Suppressor macrophage treated with lipopolysaccharide for 1 hour (primary cell): ENCODE data around the gene DGKZ.

ENCODE experiments used
- DNase-seq, 3 donors: peaks; one replicate each; pipeline ENCODE4 v3.0.0-alpha.2; 2020 to 2022

The DGKZ gene

DNA sequence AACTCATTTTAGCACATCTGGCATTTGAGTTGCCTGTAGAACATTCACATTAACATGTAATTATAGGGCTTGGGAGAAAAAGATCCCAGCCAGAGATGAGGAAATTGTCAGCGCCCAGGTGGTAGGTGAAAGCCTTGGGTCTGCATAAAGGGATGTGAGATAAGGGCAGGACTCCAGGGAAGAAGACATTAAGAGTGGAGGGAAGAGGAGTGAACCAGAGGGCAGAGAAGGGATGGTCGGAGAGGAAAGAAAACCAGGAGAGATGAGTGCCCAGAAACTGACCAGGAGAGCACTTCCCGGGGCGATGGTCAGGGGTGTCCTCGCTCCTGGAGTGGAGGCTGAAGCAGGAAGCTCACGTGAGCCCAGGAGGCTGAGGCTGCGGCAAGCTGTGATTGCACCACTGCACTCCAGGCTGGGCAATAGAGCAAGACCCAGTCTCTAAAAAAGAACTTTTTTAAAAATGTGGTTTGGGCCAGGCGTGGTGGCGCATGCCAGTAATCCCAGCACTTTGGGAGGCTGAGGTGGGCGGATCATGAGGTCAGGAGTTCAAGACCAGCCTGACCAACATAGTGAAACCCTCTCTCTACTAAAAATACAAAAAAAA lies 20.3 kb upstream of the DGKZ start:
- DNase-seq = no peak

DNA sequence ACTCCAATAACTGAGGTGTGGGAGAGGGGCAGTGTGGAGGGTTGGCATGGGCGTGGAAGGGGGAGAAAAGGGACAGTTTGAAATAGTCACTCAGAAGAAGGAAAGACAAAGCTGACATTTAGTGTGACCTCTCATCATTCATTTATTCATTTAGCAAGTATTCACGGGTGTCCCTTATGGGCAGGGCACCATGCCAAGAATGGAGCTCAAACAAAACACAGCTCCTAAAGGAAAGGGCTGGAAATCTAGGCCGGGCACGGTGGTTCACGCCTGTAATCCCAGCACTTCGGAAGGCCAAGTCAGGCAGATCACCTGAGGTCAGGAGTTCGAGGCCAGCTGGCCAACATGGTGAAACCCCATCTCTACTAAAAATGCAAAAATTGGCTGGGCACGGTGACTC lies 19.4 kb upstream of the DGKZ start:
- DNase-seq = no peak

DNA sequence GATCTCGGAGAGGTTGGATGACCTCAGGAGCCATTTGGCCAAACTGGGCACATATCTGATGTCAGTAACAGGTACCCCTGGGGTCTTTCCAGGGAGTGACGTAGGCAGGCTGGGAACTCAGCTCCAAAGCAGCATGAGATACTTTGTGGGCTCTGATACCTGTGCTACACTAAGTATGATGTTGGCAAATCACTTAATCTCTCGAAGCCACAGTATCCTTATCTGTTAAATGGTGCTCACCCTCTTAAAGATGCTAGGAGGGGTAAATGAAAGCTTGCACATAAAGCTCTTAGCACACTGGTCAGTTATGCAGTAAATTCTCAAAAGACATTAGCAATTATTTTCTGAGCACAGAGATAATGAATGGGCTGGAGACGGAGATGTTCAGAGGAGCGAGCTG lies 17.1 kb upstream of the DGKZ start:
- DNase-seq = no peak

DNA sequence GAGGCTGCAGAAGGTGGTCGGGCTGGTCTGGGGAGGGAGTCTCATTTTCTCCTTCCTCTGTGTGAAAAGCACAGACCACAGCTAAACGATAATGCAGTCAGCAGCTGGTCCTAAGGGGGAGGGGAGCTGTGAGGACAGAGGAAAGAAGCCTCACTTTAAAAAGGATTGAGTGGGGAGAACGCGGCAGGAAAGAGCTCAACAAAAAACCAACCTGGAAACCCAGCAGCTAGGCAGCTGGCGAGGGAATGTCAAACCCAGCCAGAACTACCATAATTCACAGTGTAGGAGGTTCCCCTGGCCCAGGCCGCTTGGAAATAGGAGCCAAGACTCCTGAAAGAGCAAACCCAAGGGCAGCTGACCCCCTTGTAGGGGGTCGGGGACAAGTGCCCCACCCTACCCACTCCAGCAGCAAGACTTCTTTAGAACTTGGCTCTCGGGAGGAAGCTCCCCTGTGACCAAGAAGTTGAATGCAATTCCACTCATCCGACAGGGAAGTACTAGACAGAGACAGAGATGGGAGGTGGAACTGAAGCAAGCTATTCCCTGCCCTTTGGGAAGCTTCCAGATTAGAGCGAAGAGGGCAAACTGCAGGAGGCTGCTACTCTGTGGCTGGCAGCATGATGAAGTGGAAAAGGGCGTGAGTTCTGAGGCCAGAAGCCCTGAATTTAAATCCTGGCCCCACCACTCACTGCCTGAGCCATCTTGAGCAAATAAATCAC lies 16.5 kb upstream of the DGKZ start:
- DNase-seq = peak in 1 of 3 donors; percentile 38

DNA sequence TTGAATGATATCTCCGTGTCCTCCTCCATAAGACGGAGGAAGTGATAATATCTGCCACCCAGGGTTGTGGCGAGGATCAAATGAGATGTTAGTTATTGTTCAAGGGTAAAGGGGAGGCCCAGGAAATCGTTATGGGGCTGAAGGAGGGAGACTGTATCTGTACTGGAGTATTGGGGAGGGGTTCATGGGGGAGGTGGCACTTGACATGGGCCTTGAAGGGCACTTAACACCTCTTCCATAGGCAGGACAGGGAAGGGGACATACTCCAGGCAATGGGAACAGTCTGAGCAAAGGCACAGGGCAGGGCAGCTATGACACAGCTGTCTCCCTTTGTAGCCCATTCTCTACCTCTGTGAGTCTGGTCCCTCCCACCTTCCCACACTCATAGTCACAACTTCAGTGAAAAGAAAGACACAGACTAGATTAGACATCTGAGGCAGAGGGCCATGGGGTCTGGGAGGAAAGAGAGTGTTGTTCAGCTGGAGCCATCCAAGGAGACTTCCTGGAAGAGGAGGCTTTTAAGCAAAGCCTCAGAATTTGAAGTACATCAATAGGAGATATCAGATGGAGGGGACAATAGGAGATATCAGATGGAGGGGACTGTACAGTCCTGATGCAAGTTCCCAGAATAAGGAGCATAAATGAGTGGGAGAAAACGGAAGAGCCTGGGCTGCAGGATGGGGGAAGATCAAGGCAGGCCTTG lies 15.8 kb upstream of the DGKZ start:
- no peak for DNase-seq

DNA sequence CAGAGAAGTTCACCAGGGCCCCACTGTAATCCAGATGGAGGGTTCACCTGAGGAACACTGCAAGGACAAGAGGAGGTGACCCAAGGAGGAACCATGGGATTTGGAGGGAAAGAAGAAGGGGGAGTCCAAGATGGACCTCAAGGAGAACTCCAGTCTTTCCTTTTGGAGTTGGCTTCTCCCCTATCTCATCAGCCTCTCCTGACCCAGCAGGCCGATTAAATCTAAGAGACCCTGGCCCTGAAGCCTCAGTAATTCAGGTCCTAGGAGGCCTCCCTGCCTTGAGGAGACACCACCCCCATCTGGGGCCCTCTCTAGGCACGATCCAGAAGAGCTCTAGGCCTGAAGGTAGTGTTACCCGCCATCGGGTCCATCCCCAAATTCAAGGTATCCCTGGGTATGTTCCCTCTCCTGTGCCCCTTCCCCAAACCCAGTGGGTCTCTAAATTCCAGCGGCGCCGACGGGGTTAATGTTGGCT lies 15.1 kb upstream of the DGKZ start:
- DNase-seq = no peak

DNA sequence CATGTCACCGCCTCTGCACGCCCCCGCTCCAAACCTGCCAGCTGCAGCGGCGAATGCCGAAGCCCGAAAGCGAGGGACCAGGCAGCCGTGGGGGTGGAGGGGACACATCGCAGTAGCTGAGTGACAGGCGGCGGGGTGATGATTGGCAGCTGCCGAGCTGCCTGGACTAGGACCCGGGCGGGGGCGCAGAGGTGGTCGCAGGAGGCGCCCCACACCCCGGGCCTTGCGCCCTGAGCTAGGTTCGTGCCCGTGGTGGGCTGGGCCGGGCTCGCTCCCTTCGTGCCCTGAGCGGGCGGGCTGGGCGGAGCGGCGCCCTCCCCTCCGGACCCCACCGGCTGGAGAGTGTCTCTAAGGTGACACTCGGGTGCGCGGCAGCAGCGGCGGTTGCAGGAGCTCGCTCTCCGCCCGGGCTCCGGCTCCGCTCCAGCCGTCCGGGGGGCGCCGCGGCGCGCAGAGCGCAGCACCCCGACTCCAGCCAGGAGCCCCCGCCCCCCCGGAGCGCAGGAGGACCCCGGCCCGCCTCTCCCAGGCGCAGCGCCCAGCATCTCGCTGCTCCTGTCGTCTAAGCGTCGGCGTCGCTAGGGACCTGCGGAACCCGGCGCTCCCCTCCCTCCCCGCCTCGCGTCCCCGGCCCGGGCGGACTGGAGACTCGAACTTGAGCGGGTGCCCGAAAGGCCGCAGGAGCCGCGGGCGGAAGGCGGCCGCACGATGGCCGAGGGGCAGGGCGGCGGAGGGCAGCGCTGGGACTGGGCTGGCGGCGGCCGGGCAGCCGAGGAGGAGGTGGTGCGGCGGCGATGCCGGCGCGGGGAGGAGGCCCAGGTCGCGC lies 14.5 kb upstream of the DGKZ start:
- peak in 1 of 3 donors; percentile 51 for DNase-seq

DNA sequence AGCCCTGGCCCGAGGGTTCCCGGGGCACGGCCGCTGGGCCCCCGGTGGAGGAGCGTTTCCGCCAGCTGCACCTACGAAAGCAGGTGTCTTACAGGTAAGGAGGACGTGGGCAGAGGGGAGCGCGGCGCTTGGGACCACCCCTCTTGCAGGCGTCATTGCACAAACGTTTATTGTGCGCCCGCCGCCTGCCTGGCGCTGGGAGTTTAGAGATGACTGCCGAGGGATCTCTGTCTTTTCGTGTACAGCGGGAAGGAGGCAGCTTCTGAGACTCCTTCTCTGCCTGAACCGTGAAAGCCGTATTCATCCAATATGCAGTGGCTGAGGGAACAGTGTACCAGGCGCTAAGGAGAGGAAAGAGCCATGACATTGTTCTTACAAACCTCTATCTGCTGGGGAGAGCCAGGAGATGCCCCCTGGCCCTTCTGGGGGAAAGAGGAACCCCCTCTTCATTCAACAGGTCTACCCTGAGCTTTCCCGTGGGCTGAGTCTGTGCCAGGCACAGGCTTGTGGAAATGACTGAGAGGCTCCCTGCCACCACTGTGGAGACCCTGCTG lies 13.8 kb upstream of the DGKZ start:
- no peak for DNase-seq

DNA sequence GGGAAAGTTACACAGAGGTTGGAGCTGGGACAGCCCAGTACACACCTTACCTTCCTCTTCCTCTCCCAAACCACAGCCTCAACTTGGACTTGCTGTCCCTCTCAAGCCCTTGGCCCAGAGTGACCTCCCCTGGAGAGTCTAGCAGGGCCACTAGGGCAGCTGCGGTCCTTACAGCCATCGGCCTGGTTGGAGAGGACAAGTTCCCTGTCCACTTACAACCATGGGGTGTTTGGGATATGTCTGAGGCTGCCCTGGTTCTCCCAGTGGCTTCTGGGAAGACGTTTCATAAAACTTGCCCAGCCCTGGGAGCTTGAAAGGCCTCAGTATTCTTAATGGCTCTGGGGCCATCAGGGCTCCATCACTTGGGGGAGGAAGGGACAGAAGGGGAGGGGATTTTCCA lies 13.1 kb upstream of the DGKZ start:
- no peak for DNase-seq

DNA sequence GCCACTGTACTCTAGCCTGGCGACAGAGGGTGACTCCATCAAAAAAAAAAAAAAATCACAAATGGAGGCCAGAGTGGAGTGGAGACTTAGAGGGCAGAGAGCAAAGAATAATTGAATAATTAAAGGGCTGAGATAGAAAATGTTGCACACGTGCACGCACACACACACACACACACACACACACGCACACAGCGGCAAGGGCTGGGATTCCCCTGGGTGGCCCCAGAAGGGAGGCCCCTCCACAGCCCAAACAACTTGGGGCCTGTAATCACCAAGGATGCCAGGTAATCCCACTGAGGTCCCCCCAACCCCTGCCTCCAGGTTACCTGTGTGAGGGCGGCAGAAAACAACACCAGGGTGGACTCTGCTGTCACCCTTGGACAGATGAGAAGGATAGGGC lies 12.0 kb upstream of the DGKZ start:
- DNase-seq = no peak

DNA sequence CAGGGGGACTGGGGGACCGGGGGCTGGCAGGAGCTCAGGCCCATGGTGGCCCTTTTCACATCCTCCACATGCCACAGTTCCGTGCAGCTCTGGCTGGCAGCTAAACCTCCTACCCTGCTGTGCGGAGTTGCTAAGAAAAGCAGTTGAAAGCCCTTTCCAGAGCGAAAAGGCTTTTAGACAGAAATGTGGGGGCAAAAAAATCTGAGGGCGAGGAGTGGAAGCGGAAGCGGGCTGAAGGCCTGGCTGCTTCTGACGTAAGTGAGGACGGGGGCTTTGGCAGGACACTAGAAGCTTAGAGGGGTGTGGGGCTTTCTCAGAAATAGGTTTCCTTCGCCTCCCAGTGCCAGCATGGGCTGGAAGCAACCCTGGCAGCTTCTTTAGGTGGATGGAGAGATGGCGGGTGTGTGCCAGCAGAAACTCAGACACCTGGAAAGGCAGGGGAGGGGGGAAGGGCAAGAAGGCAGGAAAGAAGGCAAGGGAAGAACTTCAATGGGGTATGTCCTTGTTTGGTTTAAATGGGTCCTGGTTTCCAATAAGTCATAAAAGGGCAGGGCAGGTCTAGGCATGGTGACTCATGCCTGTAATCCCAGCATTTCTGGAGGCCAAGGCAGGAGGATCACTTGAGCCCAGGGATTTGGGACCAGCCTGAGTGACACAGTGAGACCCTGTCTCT lies 11.2 kb upstream of the DGKZ start:
- DNase-seq = no peak

DNA sequence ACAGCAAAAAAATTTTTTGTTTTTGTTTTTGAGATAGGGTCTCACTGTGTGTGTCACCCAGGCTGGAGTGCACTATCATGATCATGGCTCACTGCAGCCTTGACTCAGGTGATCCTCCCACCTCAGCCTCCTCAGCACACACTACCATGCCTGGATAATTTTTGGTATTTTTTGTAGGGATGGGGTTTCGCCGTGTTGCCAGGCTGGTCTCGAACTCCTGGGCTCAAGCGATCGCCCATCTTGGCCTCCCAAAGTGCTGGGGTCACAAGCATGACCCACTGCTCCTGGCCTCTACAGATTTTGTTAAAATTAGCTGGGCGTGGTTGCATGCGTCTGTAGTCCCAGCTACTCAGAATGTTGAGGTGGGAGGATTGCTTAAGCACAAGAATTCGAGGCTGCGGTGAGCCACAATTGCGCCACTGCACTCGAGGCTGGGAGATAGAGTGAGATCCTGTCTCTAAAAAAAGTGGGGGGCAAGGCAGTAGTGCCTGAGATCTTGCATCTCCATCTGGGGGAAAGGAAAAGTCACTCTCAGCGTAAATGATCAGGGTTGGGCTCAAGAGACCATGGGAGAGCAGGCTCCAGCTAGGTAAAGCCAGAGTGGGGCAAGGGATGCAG lies 10.6 kb upstream of the DGKZ start:
- peak; percentile 74 to 79 (median 78) for DNase-seq

DNA sequence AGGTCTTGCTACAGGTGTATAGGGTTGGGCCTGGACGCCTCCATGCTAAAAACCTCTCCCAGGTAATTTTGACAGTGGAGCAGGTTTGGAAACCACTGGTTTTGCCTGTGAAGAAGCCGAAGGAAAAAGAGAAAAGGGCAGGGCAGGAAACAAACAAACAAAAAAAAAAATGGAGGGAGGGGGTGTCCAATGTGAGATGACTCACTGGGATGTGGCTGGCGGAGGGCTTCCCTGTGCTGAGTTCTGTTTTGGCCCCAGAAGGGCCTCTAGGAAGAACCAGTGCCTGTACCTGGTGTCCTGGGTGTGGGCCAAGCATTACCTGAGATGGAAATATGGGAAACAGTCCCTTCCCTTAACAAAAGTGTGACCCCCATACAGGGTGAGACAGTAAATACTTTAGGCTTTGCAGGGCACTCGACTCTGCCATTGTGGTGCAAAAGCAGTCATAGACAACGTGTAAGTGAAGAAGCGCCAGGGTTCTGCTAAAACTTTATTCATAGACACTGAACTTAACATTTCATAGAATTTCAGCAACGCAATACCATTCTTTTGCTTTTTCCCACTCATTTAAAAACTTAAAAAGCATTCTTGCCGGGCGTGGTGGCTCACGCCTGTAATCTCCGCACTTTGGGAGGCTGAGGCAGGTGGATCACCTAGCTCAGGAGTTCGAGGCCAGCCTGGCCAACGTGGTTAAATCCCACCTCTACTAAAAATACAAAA lies 9.5 kb upstream of the DGKZ start:
- DNase-seq = peak in 2 of 3 donors; percentile 39 to 47

DNA sequence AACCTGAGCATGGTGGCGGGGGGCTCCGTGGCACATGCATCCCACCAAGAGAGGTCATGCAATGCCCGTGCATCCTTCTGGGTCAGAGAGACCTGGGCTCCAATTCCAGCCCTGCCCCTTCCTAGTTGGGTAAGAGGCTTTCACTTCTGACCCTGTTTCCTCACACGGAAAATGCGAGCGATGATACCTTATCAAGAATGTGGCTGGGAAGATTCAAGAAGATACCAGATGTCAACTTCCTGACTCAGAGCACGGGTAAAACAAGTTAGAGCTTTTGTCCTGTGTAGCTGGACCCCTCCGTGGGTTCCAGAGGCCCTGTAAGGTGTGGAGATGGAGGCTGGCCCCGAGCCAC lies 8.7 kb upstream of the DGKZ start:
- DNase-seq = no peak

DNA sequence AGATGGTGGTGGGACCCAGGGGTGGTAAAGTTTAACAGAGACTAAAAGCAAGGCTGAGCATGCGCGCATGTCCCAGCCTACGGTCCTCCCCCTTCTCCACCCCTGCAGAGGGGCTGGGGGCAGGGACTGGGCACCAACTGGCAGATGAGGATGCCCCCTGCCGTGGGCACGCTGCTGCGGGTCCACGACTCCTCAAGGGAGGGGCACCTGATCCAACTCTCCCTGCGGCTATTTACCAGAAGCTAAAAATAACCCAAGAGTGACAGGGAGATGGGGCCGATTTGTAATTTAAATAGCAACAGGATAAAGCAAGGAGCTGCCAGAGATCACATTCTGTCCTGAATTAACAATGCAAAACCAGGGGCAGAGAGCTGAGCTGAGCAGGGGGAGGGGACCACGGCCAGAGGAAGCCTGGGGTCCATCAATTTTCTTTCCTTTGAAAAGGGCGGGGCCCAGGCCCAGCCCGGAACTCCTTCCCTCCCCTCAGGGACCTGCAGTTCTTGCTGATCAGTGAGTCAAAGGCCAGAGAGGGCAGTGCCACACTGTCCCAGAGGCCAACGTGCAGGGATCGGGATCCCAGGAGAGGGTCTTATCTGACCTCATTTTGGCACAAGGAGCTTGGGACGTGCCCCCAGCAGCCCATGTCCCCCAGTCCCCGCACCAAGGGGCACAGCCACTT lies 8.1 kb upstream of the DGKZ start:
- DNase-seq = no peak

DNA sequence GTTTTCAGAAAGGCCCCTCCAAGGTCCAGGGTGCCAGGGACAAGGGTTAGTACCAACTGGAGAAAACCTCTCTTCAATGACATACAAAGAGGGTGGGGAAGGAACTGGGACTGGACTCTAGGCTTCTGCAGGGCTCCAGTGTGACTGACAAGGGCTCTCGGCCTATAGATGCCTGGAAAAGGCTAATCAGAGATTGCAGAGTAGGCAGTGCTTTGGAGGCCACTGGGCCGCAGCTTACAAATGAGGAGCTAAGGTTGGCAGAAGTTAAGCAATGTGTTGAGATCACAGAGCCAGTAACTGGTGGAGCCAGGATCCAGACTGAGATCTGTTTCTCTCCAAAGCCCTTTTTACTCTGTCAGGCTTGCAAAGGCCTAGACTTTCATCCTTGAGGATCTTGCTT lies 7.4 kb upstream of the DGKZ start:
- DNase-seq = peak; percentile 62 to 65 (median 63)

DNA sequence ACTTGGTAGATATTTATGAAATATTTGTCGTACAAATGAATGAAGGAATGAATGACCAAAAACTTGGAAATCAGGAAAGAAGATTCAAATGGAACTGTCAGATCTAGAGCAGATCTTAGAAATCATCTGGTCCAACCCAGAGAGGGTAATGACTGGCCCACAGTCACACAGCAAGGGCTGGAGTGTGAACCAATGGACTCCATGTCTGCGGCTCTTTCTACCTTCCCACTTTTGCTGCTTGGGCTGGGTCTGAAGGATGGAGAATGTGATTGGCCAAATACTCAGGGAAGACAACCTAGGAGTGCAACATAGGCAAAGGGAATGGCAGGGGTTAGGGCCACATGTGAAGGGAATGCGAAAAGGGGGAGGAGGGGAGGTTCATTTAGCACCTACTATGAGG lies 5.8 kb upstream of the DGKZ start:
- no peak for DNase-seq

DNA sequence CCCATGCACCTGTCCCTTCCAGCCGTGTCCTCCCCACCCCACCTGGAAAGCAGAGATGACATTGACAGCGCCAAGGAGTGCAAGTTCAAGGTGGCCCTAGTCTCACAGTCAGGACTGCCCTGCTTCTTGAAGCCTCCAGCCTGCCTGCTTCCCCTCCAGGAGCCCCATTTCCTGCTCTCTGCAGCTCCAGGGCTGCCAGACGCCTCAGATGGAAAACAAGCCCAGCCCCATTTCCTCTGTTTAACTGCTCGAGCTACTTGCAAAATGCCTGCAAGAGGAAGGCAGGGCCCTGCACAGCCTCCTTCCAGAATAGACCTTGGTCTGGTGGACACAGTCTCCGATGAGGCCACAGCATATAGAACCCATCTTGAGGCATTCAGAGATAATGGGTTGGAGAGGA lies 5.0 kb upstream of the DGKZ start:
- DNase-seq = no peak

DNA sequence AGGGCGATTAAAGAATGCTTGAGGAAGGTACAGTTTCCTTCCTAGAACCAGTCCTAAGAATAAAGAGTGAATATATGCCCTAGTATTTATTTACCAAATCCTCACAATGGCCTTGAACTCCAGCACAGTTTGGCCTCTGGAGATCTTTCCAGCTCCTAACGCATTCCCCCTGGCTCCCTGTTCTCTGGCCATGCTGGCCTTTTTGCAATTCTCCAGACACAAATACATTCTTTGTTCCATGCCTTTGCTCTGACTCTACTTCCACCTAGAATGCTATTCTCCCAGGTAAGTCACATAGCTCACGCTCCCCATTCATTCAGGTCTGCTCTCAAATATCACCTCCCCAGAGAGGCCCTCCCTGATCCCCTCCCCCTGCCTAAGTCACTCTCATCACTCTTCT lies 3.7 kb upstream of the DGKZ start:
- no peak for DNase-seq

DNA sequence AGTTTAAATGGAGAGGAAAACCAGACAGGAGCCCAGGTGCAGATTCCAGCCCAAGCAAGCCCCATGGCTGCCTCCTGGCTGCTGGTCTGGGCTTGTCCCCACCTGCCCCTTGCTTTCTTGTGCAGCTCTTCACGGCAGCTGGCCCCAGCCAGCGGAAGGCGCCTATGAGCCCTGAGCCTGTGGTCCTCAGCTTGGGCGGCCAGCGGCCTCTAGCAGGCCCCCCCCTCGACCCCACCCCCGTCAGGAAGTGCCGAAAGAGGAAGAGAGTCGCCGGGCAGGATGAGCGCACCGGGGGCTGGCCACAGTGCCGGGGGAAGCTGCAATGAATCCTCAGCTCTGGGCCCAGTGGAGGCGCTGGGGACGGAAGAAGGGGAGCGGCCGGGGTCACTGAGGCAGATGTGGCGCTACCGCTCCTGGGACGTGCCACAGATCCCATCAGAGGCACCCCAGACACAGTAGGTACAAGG lies 2.1 kb upstream of the DGKZ start:
- peak; percentile 82 to 90 (median 84) for DNase-seq
